GM21825 (cell line): ENCODE data around the gene TTYH1.

Source experiments
- ATAC-seq: cut with Tn5 transposase; IDR thresholded peaks from one replicate; pipeline ENCODE4 v1.9.1; 2021; ENCODE audit warnings: mild to moderate bottlenecking, moderate library complexity; ENCODE audit not compliant: unreplicated experiment

The TTYH1 gene

DNA sequence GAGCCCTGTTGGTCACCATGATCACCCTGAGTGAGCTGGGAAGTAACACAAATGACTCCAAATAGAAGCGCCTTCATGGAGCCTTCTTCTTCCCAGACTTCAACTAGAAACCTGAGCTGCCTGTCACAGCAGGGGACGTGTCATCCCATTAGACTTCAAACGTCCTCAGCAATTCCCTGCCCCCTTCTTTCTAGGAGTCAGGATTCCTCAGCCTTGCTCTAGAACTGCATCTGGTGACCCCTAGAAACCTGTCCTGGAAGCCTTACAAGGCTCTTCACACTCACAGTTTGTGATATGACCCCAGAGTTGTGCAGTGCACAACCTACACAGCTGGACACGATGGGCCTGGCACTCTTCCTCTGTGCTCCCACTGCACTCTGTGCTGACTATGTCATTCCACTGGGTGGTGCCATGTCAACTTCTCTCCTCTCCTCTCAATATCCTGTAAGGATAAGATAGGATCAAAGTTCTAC is 23.6 kb upstream of the TTYH1 start:
- no peak for ATAC-seq

DNA sequence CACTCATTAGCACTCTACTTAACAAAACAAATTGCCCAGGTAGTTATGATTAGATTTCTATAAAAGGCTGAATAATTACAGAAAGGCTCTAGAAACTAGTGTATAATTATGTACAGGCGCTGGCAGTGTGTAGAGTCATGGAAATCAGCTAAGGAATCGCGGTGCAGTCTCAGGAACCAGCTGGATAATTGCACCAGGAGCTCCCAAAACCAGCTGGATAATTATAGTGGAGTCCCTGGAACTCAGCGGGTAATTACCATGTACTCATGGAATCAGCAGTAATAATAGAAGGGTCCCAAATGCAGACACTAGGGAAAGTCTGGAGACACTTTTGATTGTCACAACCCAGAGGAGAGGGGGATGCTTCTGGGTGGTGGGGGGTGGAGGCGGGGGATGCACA is 23.2 kb upstream of the TTYH1 start:
- no peak for ATAC-seq

DNA sequence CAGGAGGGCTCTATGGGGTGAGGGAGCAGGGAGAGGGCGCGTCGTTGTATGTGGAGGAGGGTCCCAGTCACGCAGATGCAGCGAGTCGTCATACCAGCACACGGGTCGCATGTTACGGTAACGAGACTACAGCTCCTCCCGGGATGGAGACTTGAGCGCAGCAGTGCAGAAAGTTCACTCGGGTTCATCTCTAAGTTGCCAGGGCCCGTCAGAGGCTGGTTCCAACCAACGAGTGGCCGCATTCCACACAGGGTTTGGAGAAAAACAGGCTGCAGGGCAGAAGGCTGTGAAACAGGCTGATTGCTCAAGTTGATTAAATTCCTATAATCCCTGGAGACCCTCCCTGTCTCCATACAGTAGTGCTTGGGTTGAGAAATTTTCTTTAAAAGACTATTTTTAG is 21.9 kb upstream of the TTYH1 start:
- no peak for ATAC-seq

DNA sequence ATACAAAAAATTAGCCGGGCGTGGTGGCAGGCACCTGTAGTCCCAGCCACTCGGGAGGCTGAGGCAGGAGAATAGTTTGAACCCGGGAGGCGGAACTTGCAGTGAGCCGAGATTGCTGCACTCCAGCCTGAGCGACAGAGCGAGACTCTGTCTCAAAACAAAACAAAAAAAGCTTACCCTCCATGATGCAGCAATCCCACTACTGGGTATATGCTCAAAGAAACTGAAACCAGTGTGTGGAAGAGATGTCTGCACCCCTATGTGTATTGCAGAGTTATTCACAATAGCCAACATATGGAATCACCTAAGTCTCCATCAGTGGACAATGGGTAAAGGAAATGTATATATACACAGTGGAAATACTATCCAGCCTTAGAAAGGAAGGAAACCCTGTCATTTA is 19.6 kb upstream of the TTYH1 start:
- ATAC-seq = no peak

DNA sequence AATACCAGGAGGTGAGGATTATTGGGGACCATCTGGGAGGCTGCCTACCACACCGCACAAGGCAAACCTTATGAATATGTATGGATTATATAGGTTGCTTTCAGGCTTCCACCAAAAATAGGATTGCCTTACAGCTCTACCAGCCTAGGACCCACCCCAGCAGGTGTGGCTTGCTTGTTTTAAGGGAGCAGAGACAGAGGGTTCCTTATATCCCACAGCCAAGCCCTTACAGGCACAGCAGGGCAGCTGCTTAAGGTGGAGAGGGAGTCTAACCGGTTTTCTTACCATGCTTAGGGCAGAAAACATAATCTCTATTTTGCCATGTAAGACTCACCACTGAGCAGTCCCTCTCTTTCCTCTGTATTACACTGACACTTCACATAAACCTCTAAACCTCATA is 16.1 kb upstream of the TTYH1 start:
- no peak for ATAC-seq

DNA sequence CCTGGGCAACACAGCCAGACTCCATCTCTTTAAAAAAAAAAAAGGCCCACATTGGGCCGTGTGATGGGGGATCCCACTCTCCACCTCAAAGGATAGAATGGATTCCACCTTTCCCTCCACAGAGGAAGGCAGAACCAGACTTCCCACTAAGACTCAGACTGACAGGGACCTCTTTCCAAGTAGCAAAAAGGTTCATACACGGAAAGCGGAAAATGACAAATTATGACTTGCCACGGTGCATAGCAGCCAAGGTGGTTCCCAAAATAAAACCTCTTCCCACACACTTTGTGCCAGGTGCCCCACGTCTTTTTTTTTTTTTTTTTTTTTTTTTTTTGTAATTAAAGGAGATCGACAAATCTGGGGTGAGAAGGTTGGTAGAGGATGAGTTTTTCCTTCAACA is 14.4 kb upstream of the TTYH1 start:
- no peak for ATAC-seq

DNA sequence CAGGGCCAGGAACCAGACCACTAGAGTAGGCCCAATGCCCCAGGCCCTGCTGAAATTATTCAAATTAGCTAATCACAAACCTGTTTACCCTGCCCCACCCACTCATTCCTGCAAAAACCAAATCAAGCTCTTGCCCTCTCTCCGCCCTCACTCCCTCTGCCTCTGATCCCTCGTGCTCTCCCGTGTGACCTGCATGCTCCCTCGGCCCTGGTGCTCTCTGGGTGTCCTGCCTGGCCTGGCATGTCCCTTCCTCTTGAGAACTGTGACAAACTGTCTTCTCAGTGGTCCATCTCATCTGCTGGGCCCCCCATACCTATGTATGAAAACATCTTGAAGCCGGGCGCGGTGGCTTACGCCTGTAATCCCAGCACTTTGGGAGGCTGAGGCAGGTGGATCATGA is 12.2 kb upstream of the TTYH1 start:
- ATAC-seq = no peak

DNA sequence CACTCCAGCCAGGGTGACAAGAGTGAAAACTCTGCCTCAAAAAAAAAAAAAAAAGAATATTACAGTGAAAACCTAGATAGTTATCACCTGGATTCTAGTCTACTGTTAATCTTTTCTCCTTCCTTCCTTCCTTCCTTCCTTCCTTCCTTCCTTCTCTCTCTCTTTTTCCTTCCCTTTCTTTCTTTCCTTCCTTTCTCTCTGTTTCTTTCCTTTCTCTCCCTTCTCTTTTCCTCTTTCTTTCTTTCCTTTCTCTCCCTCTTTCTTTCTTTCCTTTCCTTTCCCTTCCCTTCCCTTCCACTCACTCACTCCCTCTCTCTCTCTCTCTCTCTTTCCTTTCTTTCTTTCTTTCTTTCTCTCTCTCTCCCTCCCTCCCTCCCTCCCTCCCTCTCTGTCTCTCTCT is 9.6 kb upstream of the TTYH1 start:
- ATAC-seq = no peak

DNA sequence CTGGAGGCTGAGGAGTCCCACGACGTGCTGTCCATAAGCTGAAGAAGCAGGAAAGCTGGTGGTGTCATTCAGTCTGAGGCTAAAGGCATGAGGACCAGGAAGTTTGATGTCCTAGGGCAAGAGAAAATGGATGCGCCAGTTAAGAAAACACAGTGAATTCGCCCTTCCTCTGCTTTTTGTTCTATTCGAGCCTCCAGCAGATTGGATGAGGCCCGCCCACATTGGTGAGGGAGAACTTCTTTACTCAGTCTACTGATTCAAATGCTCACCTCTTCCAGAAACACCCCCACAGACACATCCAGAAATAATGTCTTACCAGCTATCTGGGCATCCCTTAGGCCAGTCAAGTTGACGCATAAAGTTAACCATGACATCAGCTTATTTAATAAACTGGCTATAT is 7.5 kb upstream of the TTYH1 start:
- ATAC-seq = no peak

DNA sequence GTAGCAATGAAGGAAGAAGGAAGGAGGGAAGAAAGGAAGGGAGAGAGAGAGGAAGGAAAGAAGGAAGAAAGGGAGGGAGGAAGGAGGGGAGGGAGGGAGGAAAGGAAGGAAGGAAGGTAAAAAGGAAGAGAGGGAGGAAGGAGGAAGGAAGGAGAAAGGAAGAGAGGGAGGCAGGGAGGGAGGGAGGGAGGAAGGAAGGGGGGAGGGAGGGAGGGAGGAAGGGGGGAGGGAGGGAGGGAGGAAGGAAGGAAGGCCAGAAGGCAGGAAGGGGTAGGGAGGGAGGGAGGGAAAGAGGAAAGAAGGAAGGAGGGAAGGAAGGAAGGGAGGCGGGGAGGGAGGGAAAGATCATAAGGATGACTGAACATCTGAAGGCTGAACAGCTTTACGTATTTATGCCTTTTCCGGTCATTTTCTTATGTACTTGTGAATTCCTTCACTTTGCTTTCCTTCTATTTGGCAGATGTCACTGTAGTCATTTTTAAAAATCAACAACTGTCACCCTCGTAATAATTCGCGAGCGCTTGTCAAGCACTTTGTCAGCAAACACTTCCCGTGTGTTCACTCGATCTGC is 6.7 kb upstream of the TTYH1 start:
- ATAC-seq = no peak

DNA sequence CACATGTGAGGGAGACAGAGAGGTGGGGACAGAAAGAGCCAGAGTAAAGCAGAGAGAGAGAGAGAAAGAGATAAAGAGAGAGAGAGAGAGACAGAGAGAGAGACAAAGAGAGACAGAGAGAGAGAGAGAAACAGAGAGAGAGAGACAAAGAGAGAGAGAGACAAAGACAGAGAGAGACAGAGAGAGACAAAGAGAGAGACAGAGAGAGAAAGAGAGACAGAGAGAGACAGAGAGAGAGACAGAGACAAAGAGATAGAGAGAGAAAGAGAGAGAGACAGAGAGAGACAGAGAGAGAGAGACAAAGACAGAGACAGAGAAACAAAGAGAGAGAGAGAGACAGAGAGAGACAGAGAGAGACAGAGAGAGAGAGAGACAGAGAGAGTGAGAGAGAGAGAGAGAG is 4.2 kb upstream of the TTYH1 start:
- no peak for ATAC-seq

DNA sequence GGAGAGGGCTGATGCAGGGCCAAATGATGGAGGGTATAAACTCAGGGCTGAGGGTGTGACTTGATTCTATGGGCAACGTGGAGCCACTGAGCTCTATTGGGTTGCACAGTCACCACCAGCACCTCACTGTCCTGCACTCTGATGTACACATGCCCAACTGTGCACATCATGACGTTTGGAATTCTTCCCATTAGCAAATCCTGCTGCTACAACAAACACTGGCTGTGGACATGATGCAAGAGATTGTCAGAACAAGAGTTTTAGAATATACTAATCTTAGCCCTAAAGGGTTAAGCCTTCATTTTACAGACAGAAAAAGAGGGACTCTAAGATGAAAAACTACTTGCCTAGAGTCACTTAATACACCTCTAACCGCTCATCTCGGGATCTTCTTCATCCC is 2.4 kb upstream of the TTYH1 start:
- ATAC-seq = no peak

DNA sequence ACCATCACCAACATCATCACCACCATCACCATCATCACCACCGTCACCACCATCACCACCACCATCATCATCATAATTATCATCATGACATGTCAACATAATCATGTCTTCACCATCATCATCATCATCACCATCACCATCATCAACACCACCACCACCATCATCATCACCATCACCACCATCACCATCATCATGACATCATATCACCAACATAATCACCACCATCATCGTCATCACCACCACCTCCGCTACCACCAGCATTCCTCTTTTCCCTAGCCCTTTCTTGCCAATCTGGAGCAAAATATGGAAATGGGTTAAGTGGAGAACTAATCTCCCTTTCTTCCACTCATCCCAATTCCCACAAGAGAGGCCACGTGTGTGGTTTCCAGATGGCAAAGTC is 1.1 kb upstream of the TTYH1 start:
- ATAC-seq = no peak

DNA sequence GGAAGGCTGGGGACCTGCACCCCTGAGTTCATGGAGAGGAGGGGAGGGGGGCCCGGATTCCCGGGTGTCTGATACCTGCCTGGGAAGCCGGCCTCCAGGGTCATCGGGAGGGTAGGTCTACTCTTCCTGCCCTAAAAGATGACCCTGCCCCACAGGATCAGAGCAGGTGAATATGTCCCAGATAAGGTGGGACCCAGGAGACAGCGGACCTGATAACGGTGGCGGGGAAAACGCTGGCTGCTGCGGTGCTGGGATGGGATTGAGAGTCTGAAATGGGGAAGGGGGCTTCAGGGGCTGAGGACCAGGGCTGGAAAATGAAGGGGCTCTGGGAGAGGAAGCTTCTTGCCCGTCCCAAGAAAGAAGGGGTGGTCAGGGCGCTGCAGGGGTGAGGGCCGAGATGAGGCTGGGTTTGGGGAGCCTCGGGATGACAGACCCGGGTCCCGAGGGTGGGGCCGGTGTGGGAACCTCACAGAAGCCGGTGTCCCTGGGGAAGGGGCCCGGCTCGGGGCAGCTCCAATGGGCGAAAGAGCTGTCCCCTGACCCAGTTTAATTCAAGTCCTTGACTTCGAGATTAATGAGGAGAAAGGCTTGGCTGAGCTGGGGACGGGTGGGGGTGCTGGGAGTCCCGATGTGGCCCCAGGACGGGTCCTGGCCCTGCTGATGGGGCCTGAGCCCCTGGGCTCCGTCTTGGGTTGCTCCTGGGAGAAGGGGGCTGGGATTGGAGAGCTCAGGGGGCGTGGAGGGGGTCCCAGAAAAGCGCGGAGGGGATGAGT is 823 bp downstream of the TTYH1 start:
- ATAC-seq = no peak

DNA sequence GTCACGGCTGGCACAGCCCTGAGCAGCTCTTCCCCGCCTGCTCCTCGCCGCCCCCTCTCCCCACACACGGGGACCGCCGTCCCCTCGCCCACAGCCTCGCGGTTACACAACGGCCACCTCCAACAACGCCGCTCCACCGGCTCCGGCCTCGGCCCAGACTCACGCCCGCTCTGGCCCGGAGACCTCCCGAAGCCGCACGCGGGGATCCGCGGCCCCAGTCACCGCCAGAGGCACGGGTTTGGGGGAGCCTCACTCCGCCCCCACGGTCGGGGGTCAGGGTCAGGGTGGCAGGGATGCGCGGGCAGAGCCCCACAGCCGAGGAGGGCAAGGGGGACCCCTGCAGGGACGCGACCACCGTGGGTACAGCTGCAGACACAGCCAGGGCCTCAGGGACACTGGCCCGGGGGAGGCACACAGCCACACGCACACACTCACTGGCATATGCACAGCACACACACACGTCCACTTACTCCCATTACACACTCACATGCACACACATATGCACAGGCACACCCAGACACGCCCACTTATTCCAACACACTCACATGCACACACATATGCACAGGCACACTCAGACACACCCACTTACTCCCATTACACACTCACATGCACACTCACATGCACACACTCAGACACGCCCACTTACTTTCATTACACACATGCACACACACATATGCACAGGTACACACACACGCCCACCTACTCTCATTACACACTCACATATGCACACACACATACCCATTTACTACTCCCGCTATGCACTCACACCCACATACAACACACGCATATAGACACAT is 1.6 kb downstream of the TTYH1 start:
- ATAC-seq = no peak

DNA sequence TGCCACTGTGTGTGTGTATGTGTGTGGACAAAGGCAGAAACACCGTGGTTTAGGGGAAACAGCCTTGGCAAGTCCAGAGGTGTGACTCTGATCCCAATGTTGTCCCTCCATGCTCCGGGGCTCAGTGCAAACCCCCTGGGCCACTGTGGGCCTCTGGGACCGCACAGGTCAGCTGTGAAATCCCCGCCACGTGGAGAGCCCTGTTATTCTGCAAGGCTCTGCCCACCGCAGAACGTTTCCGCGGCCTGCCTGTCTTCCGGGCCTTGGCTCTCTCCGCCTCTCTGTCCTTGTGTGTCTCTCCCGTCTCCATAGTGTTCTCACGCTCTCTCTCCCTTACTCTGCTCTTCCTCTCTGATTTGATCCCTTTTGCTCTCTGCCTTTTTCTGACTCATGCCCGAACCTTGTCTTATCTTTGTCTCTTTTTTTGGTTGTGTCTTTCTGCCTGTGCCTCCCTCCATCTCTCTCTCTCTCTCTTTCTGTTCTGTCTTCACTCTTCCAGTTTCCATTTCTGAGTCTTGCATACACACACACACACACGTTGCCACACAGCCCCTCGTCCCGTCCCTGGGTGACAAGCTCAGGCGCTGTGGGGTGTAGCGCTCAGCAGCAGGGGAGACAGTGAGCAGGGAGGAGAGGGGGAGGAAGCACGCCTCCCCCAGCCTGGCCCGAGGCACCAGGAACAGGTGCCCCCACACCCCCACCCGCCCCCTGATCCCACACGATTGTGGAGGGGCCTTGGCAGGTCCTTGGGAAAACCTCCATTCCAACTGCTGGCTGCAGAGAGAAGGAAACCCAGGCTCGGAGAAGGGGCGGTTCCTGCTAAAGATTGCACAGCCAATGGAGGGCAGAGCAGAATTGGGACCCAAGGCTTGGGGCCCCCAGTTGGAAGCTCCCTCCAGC is 3.0 kb downstream of the TTYH1 start:
- ATAC-seq = no peak

DNA sequence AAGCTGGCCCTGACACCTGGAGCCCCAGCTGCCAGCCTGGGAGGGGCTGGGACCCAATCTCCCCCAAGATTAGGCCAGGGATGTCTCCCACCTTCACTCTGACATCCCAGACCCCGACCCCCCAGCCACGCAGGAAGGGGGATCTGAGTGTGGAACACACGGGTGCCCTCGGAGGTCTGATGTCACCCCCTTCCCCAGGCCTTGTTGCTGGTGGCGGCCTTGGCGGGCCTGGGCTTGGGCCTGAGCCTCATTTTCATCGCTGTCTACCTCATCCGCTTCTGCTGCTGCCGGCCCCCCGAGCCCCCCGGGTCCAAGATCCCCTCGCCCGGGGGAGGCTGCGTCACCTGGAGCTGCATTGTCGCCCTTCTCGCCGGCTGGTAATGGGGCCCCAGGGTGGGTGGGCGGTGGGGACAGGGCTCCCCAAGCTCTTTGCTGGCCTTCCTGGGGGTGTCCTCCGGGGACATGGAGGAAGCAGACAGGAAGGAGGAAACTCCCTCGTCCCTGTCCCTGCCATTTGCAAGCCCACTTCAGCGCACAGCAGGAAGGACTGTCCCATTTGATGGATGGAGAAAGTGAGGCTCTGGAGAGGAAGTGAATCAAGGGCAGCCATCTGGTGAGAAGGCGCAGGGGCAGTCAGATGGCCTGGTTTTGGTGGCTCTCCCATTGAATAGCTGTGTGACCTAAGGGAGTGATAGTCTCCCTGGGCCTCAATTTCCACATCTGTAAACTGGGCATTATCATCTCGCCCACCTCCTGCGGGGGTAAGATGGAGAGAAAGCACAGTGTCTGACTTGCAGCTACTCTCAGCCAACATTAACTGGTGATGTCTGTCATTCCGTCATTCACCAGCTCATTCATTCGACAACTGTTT is 3.9 kb downstream of the TTYH1 start:
- no peak for ATAC-seq

DNA sequence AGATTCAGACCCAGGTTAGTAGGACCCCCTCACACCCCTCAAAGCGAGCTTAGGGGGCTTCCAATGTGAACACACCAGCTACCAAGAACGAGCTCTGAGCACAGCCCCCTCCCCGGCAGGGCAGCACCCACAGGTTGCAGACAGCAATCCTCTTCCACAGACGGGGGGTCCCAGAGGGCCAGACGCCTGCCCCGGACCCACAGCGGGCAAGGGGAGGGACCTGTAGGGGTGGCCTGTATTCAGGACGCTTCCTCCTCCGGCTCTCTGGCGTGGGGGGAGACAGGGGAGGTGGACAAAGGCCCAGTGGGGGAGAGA is 4.8 kb downstream of the TTYH1 start:
- no peak for ATAC-seq

DNA sequence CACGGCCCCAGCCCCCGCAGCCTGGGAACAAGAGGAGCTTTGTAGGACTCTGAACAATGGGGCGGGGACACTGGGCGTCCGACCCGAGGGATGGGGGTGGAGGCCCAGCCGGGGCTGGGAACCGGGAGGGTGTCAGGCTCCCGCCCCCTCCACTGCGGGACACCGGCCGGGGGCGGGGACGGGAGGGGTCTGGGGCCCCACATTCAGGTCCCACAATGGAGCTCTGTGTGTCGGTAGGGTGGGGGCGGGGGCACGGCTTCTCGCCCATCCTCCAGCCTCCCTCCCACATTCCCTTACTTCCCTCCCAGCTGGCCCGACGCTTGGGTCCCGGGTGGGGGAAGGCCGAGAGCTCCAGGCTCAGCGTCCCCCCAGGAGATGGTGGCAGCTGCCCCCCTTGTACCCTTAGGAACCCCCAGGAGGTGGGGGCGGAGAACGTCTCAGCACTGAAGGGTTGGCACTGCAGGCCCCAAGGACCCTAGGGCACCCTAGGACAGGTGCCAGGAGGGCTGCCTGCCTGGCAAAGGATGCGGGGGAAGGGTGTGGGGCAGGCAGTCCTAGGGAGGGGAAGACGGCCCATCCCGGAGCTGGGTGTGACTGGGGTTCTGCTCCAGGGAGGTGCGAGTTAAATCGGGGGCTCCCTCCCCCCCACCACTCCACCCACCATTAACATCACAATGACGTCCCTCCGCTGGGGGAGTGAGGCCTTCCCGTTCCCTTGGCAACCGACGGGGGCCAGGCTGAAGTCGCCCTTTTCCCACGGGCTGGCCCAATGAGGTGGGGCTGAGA is 5.3 kb downstream of the TTYH1 start:
- no peak for ATAC-seq

DNA sequence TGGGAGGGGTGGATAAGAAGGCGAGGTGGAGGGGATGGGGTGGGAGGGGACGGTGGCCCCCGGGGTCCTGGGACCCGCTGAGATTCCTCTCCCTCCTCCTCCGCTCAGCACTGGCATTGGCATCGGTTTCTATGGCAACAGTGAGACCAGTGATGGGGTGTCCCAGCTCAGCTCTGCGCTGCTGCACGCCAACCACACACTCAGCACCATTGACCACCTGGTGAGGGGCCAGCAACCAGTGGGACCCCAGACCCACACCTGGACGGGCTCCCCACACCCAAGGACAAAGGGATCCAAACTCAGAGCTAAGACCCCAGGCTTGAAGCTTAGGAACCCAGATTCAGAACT is 5.9 kb downstream of the TTYH1 start:
- ATAC-seq = no peak
